HFF-Myc (cell line): ENCODE measurements around the gene SPOUT1.
"Not testable (repeated sequence)": the region's sequence is repeated elsewhere in the genome, so short reads cannot be mapped to it uniquely, and the experiment has no call there.

Experiments
- DNase-seq: peaks from one replicate; pipeline ENCODE4 v3.0.0-alpha.2; 2011; ENCODE audit warnings: low read depth; ENCODE audit errors: extremely low read depth
- H3K4me3 ChIP-seq: replicated peaks from 2 replicates; pipeline ENCODE4 v1.5.1; 2011; ENCODE audit warnings: low read depth, mild to moderate bottlenecking, control low read depth, low read length
- CTCF ChIP-seq: IDR thresholded peaks from 2 replicates; pipeline ENCODE4 v1.5.1; 2012; ENCODE audit warnings: mild to moderate bottlenecking, low read depth, low read length, control low read depth; ENCODE audit errors: missing control alignments

SPOUT1 gene

GRCh38 chr9:128861501-128861900, 31.9 kb upstream of the SPOUT1 start:
- DNase-seq: no peak
- no peak overlapping the region for H3K4me3 ChIP-seq
- no peak for TF ChIP-seq CTCF

- no peak for DNase-seq
- no peak for TF ChIP-seq CTCF
- H3K4me3 ChIP-seq: no peak overlapping the region
These were observed 31.3 kb upstream of the SPOUT1 start for GRCh38 chr9:128860937-128861336.

GRCh38 chr9:128858476-128858875, 28.9 kb upstream of the SPOUT1 start:
- not testable (repeated sequence) for H3K4me3 ChIP-seq, DNase-seq

GRCh38 chr9:128854454-128854853, 24.9 kb upstream of the SPOUT1 start:
- DNase-seq, H3K4me3 ChIP-seq: not testable (repeated sequence)

GRCh38 chr9:128852646-128853045, 23.1 kb upstream of the SPOUT1 start:
- not testable (repeated sequence) for H3K4me3 ChIP-seq, DNase-seq

GRCh38 chr9:128851779-128852600, 22.4 kb upstream of the SPOUT1 start:
- not testable (repeated sequence) for H3K4me3 ChIP-seq, DNase-seq

GRCh38 chr9:128851024-128851423, 21.4 kb upstream of the SPOUT1 start:
- not testable (repeated sequence) for H3K4me3 ChIP-seq, DNase-seq

- no peak overlapping the region for H3K4me3 ChIP-seq
- DNase-seq: no peak
- TF ChIP-seq CTCF: no peak
These were observed 18.2 kb upstream of the SPOUT1 start for GRCh38 chr9:128847803-128848202.

- no peak for TF ChIP-seq CTCF
- no peak for DNase-seq
- H3K4me3 ChIP-seq: no peak overlapping the region
These were observed 17.1 kb upstream of the SPOUT1 start for GRCh38 chr9:128846680-128847030.
